Caco-2 (cell line): ENCODE data around the gene APH1B. TPM values are rescaled to one million over a fixed set of nuclear protein-coding genes. Genes with fewer than 3 reads are reported as not detected.

ENCODE experiments used
- BruUV-seq: library from RNA; stranded (reverse); fragments of 400-500 nt; replicated peaks from 2 replicates; lab custom pipeline; 2021; lab: Mats Ljungman, UMichigan
- CTCF ChIA-PET: fragments of 300-600 bp; sonication (Branson Sonifier 250); formaldehyde crosslinking; loops from one replicate; lab custom pipeline; 2022; ENCODE audit warnings: antibody characterized with exemption; lab: Charles Lee
- POLR2A ChIA-PET: fragments of 300-600 bp; sonication (Branson Sonifier 250); formaldehyde crosslinking; loops from one replicate; lab custom pipeline; 2022; ENCODE audit warnings: antibody characterized with exemption; lab: Charles Lee
- DNase-seq, 2 experiments: peaks; one replicate each; pipeline versions ENCODE4 v3.0.0 to v3.0.0-alpha.2; 2020 to 2022
- H3K27me3 ChIP-seq: replicated peaks from 2 replicates; pipeline ENCODE4 v1.6.0; 2011; ENCODE audit warnings: low read length; ENCODE audit not compliant: control insufficient read depth, insufficient read depth
- H3K36me3 ChIP-seq: 2 replicates; pipeline ENCODE4 v1.5.1; 2011; ENCODE audit warnings: low read length; ENCODE audit not compliant: control insufficient read depth, insufficient read depth
- H3K4me1 ChIP-seq: fragments of 250-450 bp; sonication (Bioruptor Pico); 2 replicates; pipeline ENCODE4 v1.5.1; 2020; ENCODE audit warnings: mild to moderate bottlenecking
- H3K4me3 ChIP-seq: 2 replicates; pipeline ENCODE4 v1.5.1; 2011; ENCODE audit warnings: low read depth, mild to moderate bottlenecking, control low read depth, low read length
- H3K9me3 ChIP-seq: fragments of 250-450 bp; sonication (Bioruptor Pico); 2 replicates; pipeline ENCODE4 v1.5.1; 2020; ENCODE audit warnings: mild to moderate bottlenecking, moderate library complexity
- H3K27ac Mint-ChIP-seq: one replicate; pipeline ENCODE4 v1.8.0; 2022; ENCODE audit warnings: mixed read lengths; ENCODE audit not compliant: unreplicated experiment
- H3K27me3 Mint-ChIP-seq: one replicate; pipeline ENCODE4 v1.8.0; 2022; ENCODE audit warnings: mixed read lengths; ENCODE audit not compliant: insufficient read depth, unreplicated experiment
- H3K36me3 Mint-ChIP-seq: one replicate; pipeline ENCODE4 v1.8.0; 2022; ENCODE audit warnings: mild to moderate bottlenecking, mixed read lengths; ENCODE audit not compliant: insufficient read depth, unreplicated experiment
- H3K4me1 Mint-ChIP-seq: one replicate; pipeline ENCODE4 v1.8.0; 2022; ENCODE audit warnings: low read depth, mixed read lengths; ENCODE audit not compliant: unreplicated experiment
- H3K4me3 Mint-ChIP-seq: one replicate; pipeline ENCODE4 v1.8.0; 2022; ENCODE audit warnings: mild to moderate bottlenecking, moderate library complexity, mixed read lengths; ENCODE audit not compliant: unreplicated experiment
- H3K9me3 Mint-ChIP-seq: one replicate; pipeline ENCODE4 v1.8.0; 2022; ENCODE audit warnings: mixed read lengths; ENCODE audit not compliant: unreplicated experiment
- intact Hi-C: fragments of 100-400 bp; cut with micrococcal nuclease; formaldehyde crosslinking; loops from one replicate; pipeline ENCODE4 v1.10.0; 2022; ENCODE audit not compliant: unreplicated experiment
- total RNA-seq: library from RNA; stranded (reverse); gene quantifications from 2 replicates; pipeline ENCODE4 v1.2.3, GENCODE V29; 2022
- TF ChIP-seq, protein P1 (sequence below), 2 experiments: fragments of 200-600 bp in 1 of 2; IDR thresholded peaks; 1 replicate in 1 of 2; 2 replicates in 1 of 2; pipeline versions ENCODE4 v1.5.1 to v1.8.0; 2011 to 2022; ENCODE audit warnings: antibody characterized with exemption in 1 of 2, control low read depth in 1 of 2, inconsistent platforms in 1 of 2, low read depth in 1 of 2, low read length in 1 of 2, mild to moderate bottlenecking in 1 of 2, moderate library complexity in 1 of 2; ENCODE audit not compliant: insufficient read depth in 1 of 2, severe bottlenecking in 1 of 2, unreplicated experiment in 1 of 2

The APH1B gene
- total RNA-seq, 1 experiment from 2014 or later, result 17.3 TPM

DNA sequence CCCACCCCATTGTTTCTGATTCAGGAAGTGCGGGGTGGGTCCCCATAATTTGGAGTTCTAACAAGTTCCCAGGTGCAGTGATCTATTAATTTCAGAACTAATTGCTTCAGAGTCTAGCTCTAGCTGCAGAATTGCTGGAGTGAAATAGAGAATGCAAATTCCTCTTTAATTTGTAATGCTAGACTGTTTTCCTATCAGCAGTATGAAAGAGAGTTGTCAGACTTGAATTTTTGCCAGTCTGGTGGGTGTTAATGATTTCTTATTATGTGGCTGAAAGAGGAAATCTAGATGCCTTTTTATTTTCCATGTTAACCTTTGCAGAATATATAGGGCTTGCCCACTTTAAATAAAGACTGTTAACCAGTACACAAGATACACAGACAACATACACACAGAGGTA is 23.7 kb downstream of the APH1B start:
- TF ChIP-seq, protein P1, sequence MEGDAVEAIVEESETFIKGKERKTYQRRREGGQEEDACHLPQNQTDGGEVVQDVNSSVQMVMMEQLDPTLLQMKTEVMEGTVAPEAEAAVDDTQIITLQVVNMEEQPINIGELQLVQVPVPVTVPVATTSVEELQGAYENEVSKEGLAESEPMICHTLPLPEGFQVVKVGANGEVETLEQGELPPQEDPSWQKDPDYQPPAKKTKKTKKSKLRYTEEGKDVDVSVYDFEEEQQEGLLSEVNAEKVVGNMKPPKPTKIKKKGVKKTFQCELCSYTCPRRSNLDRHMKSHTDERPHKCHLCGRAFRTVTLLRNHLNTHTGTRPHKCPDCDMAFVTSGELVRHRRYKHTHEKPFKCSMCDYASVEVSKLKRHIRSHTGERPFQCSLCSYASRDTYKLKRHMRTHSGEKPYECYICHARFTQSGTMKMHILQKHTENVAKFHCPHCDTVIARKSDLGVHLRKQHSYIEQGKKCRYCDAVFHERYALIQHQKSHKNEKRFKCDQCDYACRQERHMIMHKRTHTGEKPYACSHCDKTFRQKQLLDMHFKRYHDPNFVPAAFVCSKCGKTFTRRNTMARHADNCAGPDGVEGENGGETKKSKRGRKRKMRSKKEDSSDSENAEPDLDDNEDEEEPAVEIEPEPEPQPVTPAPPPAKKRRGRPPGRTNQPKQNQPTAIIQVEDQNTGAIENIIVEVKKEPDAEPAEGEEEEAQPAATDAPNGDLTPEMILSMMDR (IDR thresholded peaks at IDR 0.05; ENCODE audit: insufficient read depth in 1 of 2, low read depth in 1 of 2, low read length in 1 of 2, severe bottlenecking in 1 of 2, unreplicated experiment in 1 of 2), result no peak
- no peaks in the 10 kb centered on the region for H3K36me3 Mint-ChIP-seq
- no peaks in the 10 kb centered on the region for H3K36me3 ChIP-seq
- H3K27ac Mint-ChIP-seq, result no peak overlapping the region
- intact Hi-C loops, result no loop called here
- CTCF ChIA-PET, result no interaction called here
- H3K4me3 ChIP-seq, result no peak overlapping the region
- no peaks in the 10 kb centered on the region for H3K9me3 Mint-ChIP-seq
- H3K27me3 Mint-ChIP-seq, result no peaks in the 10 kb centered on the region
- no peak for DNase-seq
- no peaks in the 10 kb centered on the region for H3K4me1 Mint-ChIP-seq
- H3K9me3 ChIP-seq, result no peaks in the 10 kb centered on the region
- no peaks in the 10 kb centered on the region for H3K4me1 ChIP-seq
- H3K4me3 Mint-ChIP-seq, result no peak overlapping the region
- no peaks in the 10 kb centered on the region for H3K27me3 ChIP-seq
- POLR2A ChIA-PET, result no interaction called here
- BruUV-seq, result no TSS peak

DNA sequence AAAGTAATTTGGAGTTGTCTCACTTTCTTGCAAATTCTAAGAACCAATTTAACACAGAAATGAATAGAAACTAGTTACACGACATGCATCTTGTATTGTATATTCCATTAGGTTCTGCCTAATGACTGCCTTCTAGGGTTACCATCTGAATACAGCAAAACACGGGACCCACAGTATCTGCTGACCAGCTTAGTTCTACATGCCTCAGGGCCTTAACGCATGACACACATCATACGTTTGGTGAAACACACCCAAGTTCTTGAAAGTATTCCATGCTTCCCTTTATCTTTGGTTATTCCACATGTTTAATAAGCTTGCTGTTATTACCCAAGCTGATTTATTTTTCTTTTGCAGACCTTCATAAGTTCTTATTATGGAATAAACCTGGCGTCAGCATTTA is 27.9 kb downstream of the APH1B start:
- H3K27me3 ChIP-seq, result no peaks in the 10 kb centered on the region
- no peak overlapping the region for H3K4me3 ChIP-seq
- no peaks in the 10 kb centered on the region for H3K9me3 Mint-ChIP-seq
- CTCF ChIA-PET, result no interaction called here
- no peak overlapping the region for H3K27ac Mint-ChIP-seq
- BruUV-seq, result no TSS peak
- H3K4me1 ChIP-seq, result no peaks in the 10 kb centered on the region
- H3K9me3 ChIP-seq, result no peaks in the 10 kb centered on the region
- H3K36me3 ChIP-seq, result no peaks in the 10 kb centered on the region
- H3K36me3 Mint-ChIP-seq, result no peaks in the 10 kb centered on the region
- TF ChIP-seq, protein P1 (IDR thresholded peaks at IDR 0.05; ENCODE audit: insufficient read depth in 1 of 2, low read depth in 1 of 2, low read length in 1 of 2, severe bottlenecking in 1 of 2, unreplicated experiment in 1 of 2), result no peak
- H3K27me3 Mint-ChIP-seq, result no peaks in the 10 kb centered on the region
- H3K4me3 Mint-ChIP-seq, result no peak overlapping the region
- POLR2A ChIA-PET, result no interaction called here
- no peaks in the 10 kb centered on the region for H3K4me1 Mint-ChIP-seq
- no peak for DNase-seq
- intact Hi-C loops, result no loop called here

DNA sequence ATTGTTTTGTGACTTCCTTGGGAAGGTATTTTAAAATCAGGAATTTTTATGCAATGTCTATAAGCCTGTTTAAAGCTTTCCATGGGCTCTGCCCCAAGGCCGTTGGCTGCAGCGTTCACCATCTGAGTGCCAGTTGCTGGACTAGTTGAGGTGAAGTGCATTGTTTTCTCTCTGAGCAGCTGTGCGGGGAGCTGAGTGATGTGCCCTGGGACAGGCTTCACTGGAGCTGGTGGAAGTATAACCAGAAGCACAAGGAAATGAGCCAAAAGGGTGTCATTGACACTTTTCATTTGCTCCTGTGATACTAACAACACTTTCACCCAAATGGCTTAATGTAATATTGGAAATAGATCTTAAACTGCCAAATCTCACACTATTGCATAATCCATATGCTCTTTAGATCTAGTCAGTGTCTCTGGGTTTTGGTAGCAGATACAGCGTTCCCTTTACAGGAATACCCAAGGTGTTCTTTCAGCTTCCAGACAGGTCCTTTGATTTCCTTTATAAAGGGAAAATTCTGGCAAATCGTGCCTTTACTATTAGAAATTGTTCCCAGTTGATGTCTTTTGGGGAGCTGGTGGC is 29.2 kb downstream of the APH1B start:
- POLR2A ChIA-PET, result no interaction called here
- H3K9me3 ChIP-seq, result no peaks in the 10 kb centered on the region
- H3K27ac Mint-ChIP-seq, result no peak overlapping the region
- no peaks in the 10 kb centered on the region for H3K36me3 ChIP-seq
- no peak for DNase-seq
- no TSS peak for BruUV-seq
- intact Hi-C loops, result no loop called here
- H3K36me3 Mint-ChIP-seq, result no peaks in the 10 kb centered on the region
- no peaks in the 10 kb centered on the region for H3K4me1 ChIP-seq
- H3K4me1 Mint-ChIP-seq, result no peaks in the 10 kb centered on the region
- TF ChIP-seq, protein P1 (IDR thresholded peaks at IDR 0.05; ENCODE audit: insufficient read depth in 1 of 2, low read depth in 1 of 2, low read length in 1 of 2, severe bottlenecking in 1 of 2, unreplicated experiment in 1 of 2), result no peak
- no peaks in the 10 kb centered on the region for H3K27me3 Mint-ChIP-seq
- H3K4me3 ChIP-seq, result no peak overlapping the region
- CTCF ChIA-PET, result no interaction called here
- no peaks in the 10 kb centered on the region for H3K9me3 Mint-ChIP-seq
- H3K4me3 Mint-ChIP-seq, result no peak overlapping the region
- H3K27me3 ChIP-seq, result no peaks in the 10 kb centered on the region
